ENCODE data around the gene IL6ST.

Gene IL6ST

GRCh38 chr5:55888205-55888604 lies 106.6 kb downstream of the IL6ST start:
- no peak for DNase-seq

- DNase-seq, result no peak
Observed at GRCh38 chr5:55885359-55885758, 109.4 kb downstream of the IL6ST start.

Data from femur (tissue), 1 donor.